GM12878 (cell line): ENCODE data around the gene OR56B1. TPM values are rescaled to one million over a fixed set of nuclear protein-coding genes. Genes with fewer than 3 reads are reported as not detected.

Experiments used
- ETV6 ChIP-seq, 2 experiments: fragments of 450-650 bp in 1 of 2; IDR thresholded peaks in 1 of 2; conservative IDR thresholded peaks in 1 of 2; 2 replicates each; pipeline ENCODE4 v1.6.1; 2014; ENCODE audit warnings: antibody characterized with exemption in 1 of 2, borderline replicate concordance in 1 of 2, low read depth in 1 of 2, mild to moderate bottlenecking in 1 of 2, moderate library complexity in 1 of 2
- FOS ChIP-seq: IDR thresholded peaks from 3 replicates; pipeline ENCODE4 v1.6.1; 2011; ENCODE audit warnings: borderline replicate concordance; ENCODE audit not compliant: insufficient read length; ENCODE audit errors: extremely low read depth
- GATAD2B ChIP-seq: fragments of 450-650 bp; conservative IDR thresholded peaks from 2 replicates; pipeline ENCODE4 v1.6.1; 2017; ENCODE audit warnings: low read depth, mild to moderate bottlenecking, moderate library complexity
- HDAC2 ChIP-seq: fragments of 200-600 bp; sonication (generic); IDR thresholded peaks from 2 replicates; pipeline ENCODE4 v1.6.1; 2017
- HDAC6 ChIP-seq: fragments of 200-600 bp; sonication (generic); IDR thresholded peaks from one replicate; pipeline ENCODE4 v1.8.0; 2017; ENCODE audit warnings: antibody characterized with exemption; ENCODE audit not compliant: unreplicated experiment
- HDGF ChIP-seq: fragments of 450-650 bp; IDR thresholded peaks from 2 replicates; pipeline ENCODE4 v1.6.1; 2016; ENCODE audit warnings: antibody characterized with exemption
- KDM1A ChIP-seq: fragments of 200-600 bp; sonication (generic); IDR thresholded peaks from 2 replicates; pipeline ENCODE4 v1.6.1; 2016; ENCODE audit warnings: borderline replicate concordance
- MXI1 ChIP-seq: fragments of 150-350 bp; IDR thresholded peaks from 2 replicates; pipeline ENCODE4 v1.6.1; 2011; ENCODE audit warnings: low read depth, mild to moderate bottlenecking, inconsistent platforms, low read length, improper control_type of control experiment
- PML ChIP-seq: IDR thresholded peaks from 2 replicates; pipeline ENCODE4 v1.6.1; 2012; ENCODE audit warnings: low read length, inconsistent platforms
- RAD21 ChIP-seq: IDR thresholded peaks from 2 replicates; pipeline ENCODE4 v1.6.1; 2011; ENCODE audit warnings: mild to moderate bottlenecking, low read depth, low read length, moderate library complexity; ENCODE audit not compliant: insufficient read depth
- SMC3 ChIP-seq: IDR thresholded peaks from 2 replicates; pipeline ENCODE4 v1.6.1; 2011; ENCODE audit warnings: low read length, improper control_type of control experiment, borderline replicate concordance
- SPI1 ChIP-seq: IDR thresholded peaks from 2 replicates; pipeline ENCODE4 v1.6.1; 2011; ENCODE audit warnings: low read depth, mild to moderate bottlenecking, low read length, moderate library complexity, borderline replicate concordance; ENCODE audit not compliant: insufficient read depth
- WRNIP1 ChIP-seq: IDR thresholded peaks from 2 replicates; pipeline ENCODE4 v1.6.1; 2011; ENCODE audit warnings: low read depth, low read length, improper control_type of control experiment, borderline replicate concordance
- YY1 ChIP-seq: IDR thresholded peaks from 2 replicates; pipeline ENCODE4 v1.6.1; 2011; ENCODE audit warnings: low read depth, mild to moderate bottlenecking, low read length
- polyA plus RNA-seq, 11 experiments: library from polyadenylated mRNA; depleted of rRNA in 4 of 11; unstranded in 6 of 11; stranded (reverse) in 5 of 11; fragments of >200 nt; fragmentation: Nextera tagmentation in 4 of 11; fragmentation: Illumina TruSeq in 1 of 11; extraction: Ambion mirVana in 4 of 11; extraction: Trizol in 1 of 11; gene quantifications; 1 replicate in 1 of 11; 2 replicates in 10 of 11; pipeline versions ENCODE4 v1.2.1 to v1.2.3, GENCODE V29; 2011 to 2016; ENCODE audit warnings: inconsistent platforms in 2 of 11, missing spikeins in 2 of 11, low read depth in 1 of 11
- total RNA-seq, 4 experiments: library from RNA; depleted of rRNA in 3 of 4; stranded (reverse); fragments of >200 nt in 3 of 4; fragmentation: Illumina TruSeq in 1 of 4; extraction: Trizol in 1 of 4; gene quantifications; 2 replicates each; pipeline versions ENCODE4 v1.2.1 to v1.2.3, GENCODE V29; 2013 to 2021
- TF ChIP-seq, protein P1 (sequence below): fragments of 450-650 bp; conservative IDR thresholded peaks from 2 replicates; pipeline ENCODE4 v1.6.1; 2017; ENCODE audit warnings: mild to moderate bottlenecking, moderate library complexity
- TF ChIP-seq, protein P2 (sequence below): IDR thresholded peaks from 2 replicates; pipeline ENCODE4 v1.6.1; 2012; ENCODE audit warnings: improper control_type of control experiment, low read depth, low read length; ENCODE audit not compliant: insufficient replicate concordance
- TF ChIP-seq, protein P3 (sequence below): fragments of 450-650 bp; formaldehyde crosslinking; IDR thresholded peaks from 2 replicates; pipeline ENCODE4 v1.4.0; 2022; ENCODE audit warnings: mild to moderate bottlenecking, moderate library complexity
- TF ChIP-seq, protein P4 (sequence below): IDR thresholded peaks from 2 replicates; pipeline ENCODE4 v1.6.1; 2011; ENCODE audit warnings: low read depth, low read length, improper control_type of control experiment, borderline replicate concordance

OR56B1 gene
- total and polyA plus RNA-seq, 10 of the 15 experiments (the other 5 are each of a cell fraction or from before 2014, with no cell fraction given), result 0.04 to 0.71 (median 0.36) TPM; not detected in 3

DNA sequence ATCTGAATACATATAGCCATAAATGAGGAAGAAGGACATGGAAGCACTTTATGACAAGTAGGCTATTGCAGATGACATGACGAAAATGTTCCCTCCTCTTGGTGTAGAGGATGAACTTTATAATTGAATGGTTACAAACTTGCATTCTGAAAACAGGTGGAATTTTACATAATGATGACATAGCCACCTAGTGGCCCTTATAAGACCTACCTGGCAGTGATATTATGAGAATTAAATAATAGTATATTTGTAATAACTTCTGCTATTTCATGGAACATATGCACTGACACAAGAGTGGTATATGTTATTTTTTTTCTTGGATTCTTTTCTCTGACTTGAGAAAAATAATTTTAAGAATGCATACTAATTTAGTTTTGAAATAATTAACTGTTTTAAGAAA is 23.7 kb upstream of the OR56B1 start (continued):
- TF ChIP-seq, protein P1, sequence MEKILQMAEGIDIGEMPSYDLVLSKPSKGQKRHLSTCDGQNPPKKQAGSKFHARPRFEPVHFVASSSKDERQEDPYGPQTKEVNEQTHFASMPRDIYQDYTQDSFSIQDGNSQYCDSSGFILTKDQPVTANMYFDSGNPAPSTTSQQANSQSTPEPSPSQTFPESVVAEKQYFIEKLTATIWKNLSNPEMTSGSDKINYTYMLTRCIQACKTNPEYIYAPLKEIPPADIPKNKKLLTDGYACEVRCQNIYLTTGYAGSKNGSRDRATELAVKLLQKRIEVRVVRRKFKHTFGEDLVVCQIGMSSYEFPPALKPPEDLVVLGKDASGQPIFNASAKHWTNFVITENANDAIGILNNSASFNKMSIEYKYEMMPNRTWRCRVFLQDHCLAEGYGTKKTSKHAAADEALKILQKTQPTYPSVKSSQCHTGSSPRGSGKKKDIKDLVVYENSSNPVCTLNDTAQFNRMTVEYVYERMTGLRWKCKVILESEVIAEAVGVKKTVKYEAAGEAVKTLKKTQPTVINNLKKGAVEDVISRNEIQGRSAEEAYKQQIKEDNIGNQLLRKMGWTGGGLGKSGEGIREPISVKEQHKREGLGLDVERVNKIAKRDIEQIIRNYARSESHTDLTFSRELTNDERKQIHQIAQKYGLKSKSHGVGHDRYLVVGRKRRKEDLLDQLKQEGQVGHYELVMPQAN, result no peak
- TF ChIP-seq, protein P2, sequence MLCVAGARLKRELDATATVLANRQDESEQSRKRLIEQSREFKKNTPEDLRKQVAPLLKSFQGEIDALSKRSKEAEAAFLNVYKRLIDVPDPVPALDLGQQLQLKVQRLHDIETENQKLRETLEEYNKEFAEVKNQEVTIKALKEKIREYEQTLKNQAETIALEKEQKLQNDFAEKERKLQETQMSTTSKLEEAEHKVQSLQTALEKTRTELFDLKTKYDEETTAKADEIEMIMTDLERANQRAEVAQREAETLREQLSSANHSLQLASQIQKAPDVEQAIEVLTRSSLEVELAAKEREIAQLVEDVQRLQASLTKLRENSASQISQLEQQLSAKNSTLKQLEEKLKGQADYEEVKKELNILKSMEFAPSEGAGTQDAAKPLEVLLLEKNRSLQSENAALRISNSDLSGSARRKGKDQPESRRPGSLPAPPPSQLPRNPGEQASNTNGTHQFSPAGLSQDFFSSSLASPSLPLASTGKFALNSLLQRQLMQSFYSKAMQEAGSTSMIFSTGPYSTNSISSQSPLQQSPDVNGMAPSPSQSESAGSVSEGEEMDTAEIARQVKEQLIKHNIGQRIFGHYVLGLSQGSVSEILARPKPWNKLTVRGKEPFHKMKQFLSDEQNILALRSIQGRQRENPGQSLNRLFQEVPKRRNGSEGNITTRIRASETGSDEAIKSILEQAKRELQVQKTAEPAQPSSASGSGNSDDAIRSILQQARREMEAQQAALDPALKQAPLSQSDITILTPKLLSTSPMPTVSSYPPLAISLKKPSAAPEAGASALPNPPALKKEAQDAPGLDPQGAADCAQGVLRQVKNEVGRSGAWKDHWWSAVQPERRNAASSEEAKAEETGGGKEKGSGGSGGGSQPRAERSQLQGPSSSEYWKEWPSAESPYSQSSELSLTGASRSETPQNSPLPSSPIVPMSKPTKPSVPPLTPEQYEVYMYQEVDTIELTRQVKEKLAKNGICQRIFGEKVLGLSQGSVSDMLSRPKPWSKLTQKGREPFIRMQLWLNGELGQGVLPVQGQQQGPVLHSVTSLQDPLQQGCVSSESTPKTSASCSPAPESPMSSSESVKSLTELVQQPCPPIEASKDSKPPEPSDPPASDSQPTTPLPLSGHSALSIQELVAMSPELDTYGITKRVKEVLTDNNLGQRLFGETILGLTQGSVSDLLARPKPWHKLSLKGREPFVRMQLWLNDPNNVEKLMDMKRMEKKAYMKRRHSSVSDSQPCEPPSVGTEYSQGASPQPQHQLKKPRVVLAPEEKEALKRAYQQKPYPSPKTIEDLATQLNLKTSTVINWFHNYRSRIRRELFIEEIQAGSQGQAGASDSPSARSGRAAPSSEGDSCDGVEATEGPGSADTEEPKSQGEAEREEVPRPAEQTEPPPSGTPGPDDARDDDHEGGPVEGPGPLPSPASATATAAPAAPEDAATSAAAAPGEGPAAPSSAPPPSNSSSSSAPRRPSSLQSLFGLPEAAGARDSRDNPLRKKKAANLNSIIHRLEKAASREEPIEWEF, result no peak
- TF ChIP-seq PML (no peak), HDAC6 (no peak), HDAC2 (no peak), WRNIP1 (no peak), YY1 (no peak), MXI1 (no peak), RAD21 (peak; percentile 58), SMC3 (peak; percentile 63; the same call in 1 of the 2 replicates), ETV6 (conservative IDR thresholded peaks at IDR 0.05 in 1 of 2, IDR thresholded peaks at IDR 0.05 in 1 of 2; ENCODE audit: borderline replicate concordance in 1 of 2, low read depth in 1 of 2) (no peak), FOS (no peak), SPI1 (no peak), HDGF (no peak), KDM1A (no peak), GATAD2B (no peak)
- TF ChIP-seq, protein P3, sequence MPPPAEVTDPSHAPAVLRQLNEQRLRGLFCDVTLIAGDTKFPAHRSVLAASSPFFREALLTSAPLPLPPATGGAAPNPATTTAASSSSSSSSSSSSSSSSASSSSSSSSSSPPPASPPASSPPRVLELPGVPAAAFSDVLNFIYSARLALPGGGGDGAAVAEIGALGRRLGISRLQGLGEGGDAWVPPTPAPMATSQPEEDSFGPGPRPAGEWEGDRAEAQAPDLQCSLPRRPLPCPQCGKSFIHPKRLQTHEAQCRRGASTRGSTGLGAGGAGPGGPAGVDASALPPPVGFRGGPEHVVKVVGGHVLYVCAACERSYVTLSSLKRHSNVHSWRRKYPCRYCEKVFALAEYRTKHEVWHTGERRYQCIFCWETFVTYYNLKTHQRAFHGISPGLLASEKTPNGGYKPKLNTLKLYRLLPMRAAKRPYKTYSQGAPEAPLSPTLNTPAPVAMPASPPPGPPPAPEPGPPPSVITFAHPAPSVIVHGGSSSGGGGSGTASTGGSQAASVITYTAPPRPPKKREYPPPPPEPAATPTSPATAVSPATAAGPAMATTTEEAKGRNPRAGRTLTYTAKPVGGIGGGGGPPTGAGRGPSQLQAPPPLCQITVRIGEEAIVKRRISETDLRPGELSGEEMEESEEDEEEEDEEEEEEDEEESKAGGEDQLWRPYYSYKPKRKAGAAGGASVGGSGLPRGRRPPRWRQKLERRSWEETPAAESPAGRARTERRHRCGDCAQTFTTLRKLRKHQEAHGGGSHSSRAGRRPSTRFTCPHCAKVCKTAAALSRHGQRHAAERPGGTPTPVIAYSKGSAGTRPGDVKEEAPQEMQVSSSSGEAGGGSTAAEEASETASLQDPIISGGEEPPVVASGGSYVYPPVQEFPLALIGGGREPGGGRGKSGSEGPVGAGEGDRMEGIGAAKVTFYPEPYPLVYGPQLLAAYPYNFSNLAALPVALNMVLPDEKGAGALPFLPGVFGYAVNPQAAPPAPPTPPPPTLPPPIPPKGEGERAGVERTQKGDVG (CRISPR knock-in tag), result no peak
- TF ChIP-seq, protein P4, sequence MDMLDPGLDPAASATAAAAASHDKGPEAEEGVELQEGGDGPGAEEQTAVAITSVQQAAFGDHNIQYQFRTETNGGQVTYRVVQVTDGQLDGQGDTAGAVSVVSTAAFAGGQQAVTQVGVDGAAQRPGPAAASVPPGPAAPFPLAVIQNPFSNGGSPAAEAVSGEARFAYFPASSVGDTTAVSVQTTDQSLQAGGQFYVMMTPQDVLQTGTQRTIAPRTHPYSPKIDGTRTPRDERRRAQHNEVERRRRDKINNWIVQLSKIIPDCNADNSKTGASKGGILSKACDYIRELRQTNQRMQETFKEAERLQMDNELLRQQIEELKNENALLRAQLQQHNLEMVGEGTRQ, result no peak
